Astrocyte of the cerebellum (primary cell): ENCODE data around the gene IARS1.

Experiments
- DNase-seq: peaks from one replicate; pipeline ENCODE4 v3.0.0-alpha.2; 2011; ENCODE audit warnings: low read depth
- H3K4me3 ChIP-seq: 2 replicates; pipeline ENCODE4 v1.5.1; 2011; ENCODE audit warnings: mild to moderate bottlenecking, low read depth, low read length, moderate library complexity
- in situ Hi-C: cut with HindIII; loops from 2 replicates; pipeline ENCODE4 v1.10.0; 2017; ENCODE audit warnings: low sequenced_read_pairs
- TF ChIP-seq, protein P1 (sequence below): IDR thresholded peaks from 2 replicates; pipeline ENCODE4 v1.5.1; 2012; ENCODE audit warnings: low read length, low read depth, moderate library complexity, mild to moderate bottlenecking; ENCODE audit errors: missing control alignments

Gene IARS1

DNA sequence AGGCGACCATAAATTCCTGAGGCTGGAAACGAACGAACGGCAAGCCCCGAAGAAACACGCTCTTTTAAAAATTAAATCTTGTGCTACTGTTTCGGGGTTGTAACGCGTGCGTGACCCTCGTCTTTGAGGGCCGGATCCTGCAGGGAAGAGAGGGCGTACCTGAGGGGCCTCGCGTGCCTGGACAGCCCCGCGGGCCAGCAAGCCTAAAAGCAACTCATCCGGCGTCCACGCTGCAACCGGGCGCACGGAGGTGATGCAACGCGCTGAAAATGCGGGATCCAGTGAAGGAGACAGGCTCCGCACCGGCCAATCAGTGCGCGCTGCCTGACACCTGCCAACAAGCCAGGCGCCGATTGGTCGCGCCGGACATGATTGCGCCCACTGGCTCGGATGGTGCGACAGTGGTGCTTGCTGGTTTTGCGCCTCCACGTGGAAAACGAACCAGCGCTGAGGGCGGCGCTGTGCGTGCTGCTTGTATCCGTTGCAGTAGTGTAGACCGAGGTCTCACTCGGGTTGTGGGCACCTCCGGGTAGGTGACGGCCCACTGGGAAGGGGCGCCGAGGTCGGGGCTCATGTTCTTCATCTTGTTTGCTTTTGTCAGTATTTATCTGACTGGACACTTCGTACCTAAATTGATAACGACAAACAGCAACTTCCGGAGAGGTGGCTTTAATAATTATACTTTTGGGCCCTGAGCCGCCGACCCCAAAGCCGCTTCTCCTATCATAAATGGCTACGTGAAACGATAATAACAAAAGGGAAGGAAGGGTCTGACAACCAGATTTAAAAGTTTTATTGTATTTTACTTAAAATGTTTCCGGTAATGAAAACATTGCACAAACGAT is at the start of gene IARS1:
Gene IARS1 (minus strand): TSS at position 246 of the 845 bp plus-strand sequence. CDS start 4,278 bp downstream, outside the sequence.
- H3K4me3 ChIP-seq = peak within 1 kb of the TSS; percentile 82
- TF ChIP-seq, protein P1, sequence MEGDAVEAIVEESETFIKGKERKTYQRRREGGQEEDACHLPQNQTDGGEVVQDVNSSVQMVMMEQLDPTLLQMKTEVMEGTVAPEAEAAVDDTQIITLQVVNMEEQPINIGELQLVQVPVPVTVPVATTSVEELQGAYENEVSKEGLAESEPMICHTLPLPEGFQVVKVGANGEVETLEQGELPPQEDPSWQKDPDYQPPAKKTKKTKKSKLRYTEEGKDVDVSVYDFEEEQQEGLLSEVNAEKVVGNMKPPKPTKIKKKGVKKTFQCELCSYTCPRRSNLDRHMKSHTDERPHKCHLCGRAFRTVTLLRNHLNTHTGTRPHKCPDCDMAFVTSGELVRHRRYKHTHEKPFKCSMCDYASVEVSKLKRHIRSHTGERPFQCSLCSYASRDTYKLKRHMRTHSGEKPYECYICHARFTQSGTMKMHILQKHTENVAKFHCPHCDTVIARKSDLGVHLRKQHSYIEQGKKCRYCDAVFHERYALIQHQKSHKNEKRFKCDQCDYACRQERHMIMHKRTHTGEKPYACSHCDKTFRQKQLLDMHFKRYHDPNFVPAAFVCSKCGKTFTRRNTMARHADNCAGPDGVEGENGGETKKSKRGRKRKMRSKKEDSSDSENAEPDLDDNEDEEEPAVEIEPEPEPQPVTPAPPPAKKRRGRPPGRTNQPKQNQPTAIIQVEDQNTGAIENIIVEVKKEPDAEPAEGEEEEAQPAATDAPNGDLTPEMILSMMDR = peak; percentile 27
- in situ Hi-C loops = no loop called here
- DNase-seq = peak; percentile 94

DNA sequence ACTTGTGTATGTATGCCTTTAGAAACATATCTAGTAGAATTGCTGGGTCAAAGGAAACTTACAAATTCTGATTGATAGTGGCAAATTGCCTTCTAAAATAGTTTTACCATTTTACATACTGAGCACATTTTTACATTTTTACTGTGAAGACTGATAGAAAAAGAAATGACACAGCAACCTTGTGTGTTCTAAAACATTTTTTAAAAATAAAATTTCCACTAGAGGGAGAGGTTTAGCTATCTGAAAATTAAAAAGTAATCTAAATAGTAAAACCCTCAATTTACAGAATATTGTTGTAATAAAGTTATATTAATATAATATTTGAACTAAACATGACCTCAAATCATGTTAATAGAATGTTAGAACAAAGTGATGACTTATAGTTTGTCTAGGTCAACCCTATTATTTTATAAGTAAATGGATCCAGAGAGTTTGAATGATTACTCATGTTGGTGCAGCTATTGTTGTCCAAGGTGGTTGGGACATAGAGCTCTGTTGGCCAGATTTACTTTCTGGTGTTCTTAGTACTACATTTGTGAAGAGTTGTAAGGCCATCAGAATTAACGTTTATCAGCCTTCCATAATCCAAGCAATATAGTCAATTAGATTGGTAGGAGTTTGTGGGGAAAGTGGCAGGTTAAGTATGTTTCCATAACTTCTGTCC is 49.5 kb upstream of the IARS1 start:
- in situ Hi-C loops = no loop called here
- TF ChIP-seq, protein P1 = no peak
- no peak overlapping the region for H3K4me3 ChIP-seq
- DNase-seq = no peak

- no peak overlapping the region for H3K4me3 ChIP-seq
- in situ Hi-C loops = no loop called here
- no peak for DNase-seq
- TF ChIP-seq, protein P1 = no peak
Observed at GRCh38 chr9:92341578-92341977, 48.1 kb upstream of the IARS1 start.

GRCh38 chr9:92333282-92333634 is 39.8 kb upstream of the IARS1 start:
- no peak overlapping the region for H3K4me3 ChIP-seq
- in situ Hi-C loops = no loop called here
- DNase-seq = no peak
- TF ChIP-seq, protein P1 = no peak

GRCh38 chr9:92332577-92333281 is 39.2 kb upstream of the IARS1 start:
- in situ Hi-C loops = no loop called here
- DNase-seq = no peak
- TF ChIP-seq, protein P1 = no peak
- no peak overlapping the region for H3K4me3 ChIP-seq

GRCh38 chr9:92328225-92328624 is 34.7 kb upstream of the IARS1 start:
- peak; percentile 55 for DNase-seq
- TF ChIP-seq, protein P1 = peak; percentile 56
- in situ Hi-C loops = no loop called here
- no peak overlapping the region for H3K4me3 ChIP-seq
